HG02885 (cell line): ENCODE results near the gene RHEBL1.

Experiments used
- ATAC-seq: cut with Tn5 transposase; IDR thresholded peaks from one replicate; pipeline ENCODE4 v1.9.1; 2021; ENCODE audit warnings: mild to moderate bottlenecking; ENCODE audit not compliant: unreplicated experiment, poor library complexity

Gene RHEBL1

GRCh38 chr12:49055978-49056754 is 13.6 kb downstream of the RHEBL1 start:
- ATAC-seq: peak; percentile 73

GRCh38 chr12:49055092-49055491 is 14.7 kb downstream of the RHEBL1 start:
- ATAC-seq: no peak

- no peak for ATAC-seq
Measured at GRCh38 chr12:49054524-49054923, 15.3 kb downstream of the RHEBL1 start.

- no peak for ATAC-seq
Measured at GRCh38 chr12:49054096-49054495, 15.7 kb downstream of the RHEBL1 start.

GRCh38 chr12:49052451-49053208 is 17.1 kb downstream of the RHEBL1 start:
- no peak for ATAC-seq

GRCh38 chr12:49051777-49052438 is 17.9 kb downstream of the RHEBL1 start:
- ATAC-seq: no peak

GRCh38 chr12:49051373-49051764 is 18.4 kb downstream of the RHEBL1 start:
- ATAC-seq: no peak

- ATAC-seq: no peak
Measured at GRCh38 chr12:49050507-49051372, 19.0 kb downstream of the RHEBL1 start.

GRCh38 chr12:49049566-49050224 is 20.1 kb downstream of the RHEBL1 start:
- no peak for ATAC-seq

- ATAC-seq: no peak
Measured at GRCh38 chr12:49048953-49049352, 20.8 kb downstream of the RHEBL1 start.

GRCh38 chr12:49046129-49046895 is 23.5 kb downstream of the RHEBL1 start:
- no peak for ATAC-seq

GRCh38 chr12:49044660-49045059 is 25.1 kb downstream of the RHEBL1 start:
- ATAC-seq: no peak

GRCh38 chr12:49043856-49044258 is 25.9 kb downstream of the RHEBL1 start:
- no peak for ATAC-seq

GRCh38 chr12:49043241-49043640 is 26.5 kb downstream of the RHEBL1 start:
- no peak for ATAC-seq

- no peak for ATAC-seq
Measured at GRCh38 chr12:49041881-49042484, 27.8 kb downstream of the RHEBL1 start.

GRCh38 chr12:49041036-49041880 is 28.5 kb downstream of the RHEBL1 start:
- no peak for ATAC-seq

- ATAC-seq: no peak
Measured at GRCh38 chr12:49040364-49040855, 29.4 kb downstream of the RHEBL1 start.
